Measurements from ENCODE around the gene WDR90.

DNA sequence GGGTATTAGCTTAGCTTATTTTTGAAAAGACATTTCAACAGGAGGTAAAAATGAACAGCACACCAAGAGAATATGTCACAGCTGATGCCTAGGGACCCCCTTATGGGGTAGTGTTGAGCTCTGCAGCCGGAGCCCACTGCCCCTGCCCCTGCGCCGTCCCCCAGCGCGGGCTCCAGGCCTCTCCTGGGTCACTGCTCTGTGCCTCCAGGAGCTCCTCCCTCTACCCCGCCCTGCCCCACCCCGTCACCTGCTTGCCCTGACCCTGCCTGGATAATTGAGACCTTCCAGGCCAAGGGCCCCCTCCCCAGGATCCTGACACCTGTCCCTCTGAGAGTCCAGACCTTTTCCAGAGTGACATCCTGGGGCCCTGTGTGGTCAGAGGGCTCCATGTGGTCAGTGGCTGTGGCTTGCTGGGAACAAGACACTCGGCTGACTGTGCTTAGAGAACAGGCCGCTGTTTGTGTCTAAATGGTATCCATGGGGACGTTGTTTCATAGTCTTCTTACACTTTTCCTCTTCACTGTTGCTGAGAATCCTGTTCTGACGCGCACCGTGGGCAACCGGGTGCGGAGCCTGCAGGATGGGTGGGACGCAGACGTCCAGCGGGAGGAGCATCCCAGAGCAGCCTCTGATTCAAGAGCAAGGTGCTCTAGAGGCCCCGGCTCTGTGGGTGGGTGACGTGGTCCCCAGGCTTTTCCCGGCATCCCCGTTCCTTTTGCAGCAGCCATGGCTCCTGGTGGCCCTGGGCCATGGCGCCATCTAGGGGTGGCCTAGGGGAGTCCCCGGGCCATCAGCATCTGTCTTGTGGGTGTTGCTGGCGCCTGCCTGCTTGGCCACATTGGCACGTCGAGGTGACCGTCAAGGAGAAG is 38.4 kb upstream of the WDR90 start:
- TF ChIP-seq GATA3 (IDR thresholded peaks at IDR 0.05; ENCODE audit: low read depth, low read length) (no peak), GATA2 (IDR thresholded peaks at IDR 0.05; ENCODE audit: low read depth, low read length) (no peak)

All from SH-SY5Y (cell line).